ENCODE data around the gene PKD1.

The PKD1 gene

GRCh38 chr16:2135770-2136490 lies at the start of gene PKD1:
Gene PKD1 (minus strand): TSS chr16:2135898. CDS start chr16:2135689, 209 bp downstream.
- peak; percentile 62 for DNase-seq

GRCh38 chr16:2184962-2185361 lies 49.3 kb upstream of the PKD1 start:
- DNase-seq, result no peak

GRCh38 chr16:2184346-2184745 lies 48.6 kb upstream of the PKD1 start:
- no peak for DNase-seq

- no peak for DNase-seq
Observed at GRCh38 chr16:2183671-2184070, 48.0 kb upstream of the PKD1 start.

GRCh38 chr16:2181952-2182351 lies 46.3 kb upstream of the PKD1 start:
- DNase-seq, result no peak

- no peak for DNase-seq
Observed at GRCh38 chr16:2180962-2181923, 45.5 kb upstream of the PKD1 start.

GRCh38 chr16:2180461-2180860 lies 44.8 kb upstream of the PKD1 start:
- DNase-seq, result no peak

GRCh38 chr16:2179576-2179975 lies 43.9 kb upstream of the PKD1 start:
- DNase-seq, result no peak

GRCh38 chr16:2179107-2179501 lies 43.4 kb upstream of the PKD1 start:
- no peak for DNase-seq

GRCh38 chr16:2178321-2179106 lies 42.8 kb upstream of the PKD1 start:
- DNase-seq, result no peak

- DNase-seq, result no peak
Observed at GRCh38 chr16:2177561-2177960, 41.9 kb upstream of the PKD1 start.

GRCh38 chr16:2177101-2177500 lies 41.4 kb upstream of the PKD1 start:
- DNase-seq, result no peak

- DNase-seq, result no peak
Observed at GRCh38 chr16:2176047-2176446, 40.3 kb upstream of the PKD1 start.

GRCh38 chr16:2175454-2175853 lies 39.8 kb upstream of the PKD1 start:
- DNase-seq, result no peak

- DNase-seq, result no peak
Observed at GRCh38 chr16:2174396-2175131, 38.9 kb upstream of the PKD1 start.

GRCh38 chr16:2173916-2174315 lies 38.2 kb upstream of the PKD1 start:
- DNase-seq, result no peak

- no peak for DNase-seq
Observed at GRCh38 chr16:2173366-2173765, 37.7 kb upstream of the PKD1 start.

GRCh38 chr16:2172688-2173335 lies 37.1 kb upstream of the PKD1 start:
- no peak for DNase-seq

GRCh38 chr16:2171601-2172178 lies 36.0 kb upstream of the PKD1 start:
- DNase-seq, result no peak

GRCh38 chr16:2170587-2171435 lies 35.1 kb upstream of the PKD1 start:
- no peak for DNase-seq

GRCh38 chr16:2170080-2170479 lies 34.4 kb upstream of the PKD1 start:
- DNase-seq, result no peak
